ENCODE measurements around the gene ZNF256. TPM values are rescaled to one million over a fixed set of nuclear protein-coding genes. Genes with fewer than 3 reads are reported as not detected.
A peak's percentile ranks its signal among the peaks of the same experiment; 100 is the strongest.

The ZNF256 gene
- total and polyA plus RNA-seq, 10 of the 15 experiments (the other 5 are each of a cell fraction or from before 2014, with no cell fraction given): 1.0 to 7.5 (median 4.3) TPM

DNA sequence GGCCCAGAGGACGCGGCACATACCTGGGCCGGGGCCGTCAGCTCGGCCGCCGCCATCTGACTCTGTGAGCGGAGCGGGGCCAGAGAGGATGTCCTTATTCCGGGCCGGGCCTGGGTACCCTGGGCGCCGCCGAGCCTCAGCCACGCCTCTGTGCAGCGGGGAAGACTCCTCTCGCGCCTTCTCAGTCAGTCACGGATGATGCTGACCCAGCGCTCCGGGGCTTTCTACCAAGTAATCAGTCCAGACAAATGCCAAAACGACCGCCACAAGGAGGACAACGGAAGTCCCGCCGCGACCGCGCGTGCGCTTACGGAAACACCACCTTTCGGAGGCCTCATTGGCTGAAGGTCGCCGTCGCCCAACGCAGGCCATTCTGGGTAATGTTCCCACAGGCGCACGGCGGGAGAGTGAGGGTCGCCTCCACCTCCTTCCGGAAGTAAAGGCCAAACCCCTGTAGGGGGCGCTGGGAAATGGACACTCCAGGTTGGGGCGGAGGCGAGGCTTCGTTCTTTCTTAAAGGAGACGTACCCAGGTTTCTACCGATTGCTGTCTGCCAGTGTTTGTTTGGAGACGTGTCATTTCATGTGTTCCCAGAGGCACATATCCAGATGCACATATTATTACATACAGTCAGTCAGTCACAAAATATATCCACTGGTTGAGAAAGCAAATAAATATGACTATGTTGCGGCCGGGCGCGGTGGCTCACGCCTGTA lies at the start of gene ZNF256 (continued):
- TF ChIP-seq, protein P1, sequence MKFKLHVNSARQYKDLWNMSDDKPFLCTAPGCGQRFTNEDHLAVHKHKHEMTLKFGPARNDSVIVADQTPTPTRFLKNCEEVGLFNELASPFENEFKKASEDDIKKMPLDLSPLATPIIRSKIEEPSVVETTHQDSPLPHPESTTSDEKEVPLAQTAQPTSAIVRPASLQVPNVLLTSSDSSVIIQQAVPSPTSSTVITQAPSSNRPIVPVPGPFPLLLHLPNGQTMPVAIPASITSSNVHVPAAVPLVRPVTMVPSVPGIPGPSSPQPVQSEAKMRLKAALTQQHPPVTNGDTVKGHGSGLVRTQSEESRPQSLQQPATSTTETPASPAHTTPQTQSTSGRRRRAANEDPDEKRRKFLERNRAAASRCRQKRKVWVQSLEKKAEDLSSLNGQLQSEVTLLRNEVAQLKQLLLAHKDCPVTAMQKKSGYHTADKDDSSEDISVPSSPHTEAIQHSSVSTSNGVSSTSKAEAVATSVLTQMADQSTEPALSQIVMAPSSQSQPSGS (IDR thresholded peaks at IDR 0.05; ENCODE audit: low read length): no peak
- TF ChIP-seq LARP7 (IDR thresholded peaks at IDR 0.05): no peak
- TF ChIP-seq, protein P2, sequence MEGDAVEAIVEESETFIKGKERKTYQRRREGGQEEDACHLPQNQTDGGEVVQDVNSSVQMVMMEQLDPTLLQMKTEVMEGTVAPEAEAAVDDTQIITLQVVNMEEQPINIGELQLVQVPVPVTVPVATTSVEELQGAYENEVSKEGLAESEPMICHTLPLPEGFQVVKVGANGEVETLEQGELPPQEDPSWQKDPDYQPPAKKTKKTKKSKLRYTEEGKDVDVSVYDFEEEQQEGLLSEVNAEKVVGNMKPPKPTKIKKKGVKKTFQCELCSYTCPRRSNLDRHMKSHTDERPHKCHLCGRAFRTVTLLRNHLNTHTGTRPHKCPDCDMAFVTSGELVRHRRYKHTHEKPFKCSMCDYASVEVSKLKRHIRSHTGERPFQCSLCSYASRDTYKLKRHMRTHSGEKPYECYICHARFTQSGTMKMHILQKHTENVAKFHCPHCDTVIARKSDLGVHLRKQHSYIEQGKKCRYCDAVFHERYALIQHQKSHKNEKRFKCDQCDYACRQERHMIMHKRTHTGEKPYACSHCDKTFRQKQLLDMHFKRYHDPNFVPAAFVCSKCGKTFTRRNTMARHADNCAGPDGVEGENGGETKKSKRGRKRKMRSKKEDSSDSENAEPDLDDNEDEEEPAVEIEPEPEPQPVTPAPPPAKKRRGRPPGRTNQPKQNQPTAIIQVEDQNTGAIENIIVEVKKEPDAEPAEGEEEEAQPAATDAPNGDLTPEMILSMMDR (IDR thresholded peaks at IDR 0.05 in 2 of 3, conservative IDR thresholded peaks at IDR 0.05 in 1 of 3; ENCODE audit: control insufficient read depth in 2 of 3, extremely low read depth in 1 of 3, insufficient read depth in 1 of 3, low read depth in 3 of 3, low read length in 3 of 3): peak; percentile 50 to 62 (median 54); a peak in 5 of 6 replicates
- TF ChIP-seq, protein P3, sequence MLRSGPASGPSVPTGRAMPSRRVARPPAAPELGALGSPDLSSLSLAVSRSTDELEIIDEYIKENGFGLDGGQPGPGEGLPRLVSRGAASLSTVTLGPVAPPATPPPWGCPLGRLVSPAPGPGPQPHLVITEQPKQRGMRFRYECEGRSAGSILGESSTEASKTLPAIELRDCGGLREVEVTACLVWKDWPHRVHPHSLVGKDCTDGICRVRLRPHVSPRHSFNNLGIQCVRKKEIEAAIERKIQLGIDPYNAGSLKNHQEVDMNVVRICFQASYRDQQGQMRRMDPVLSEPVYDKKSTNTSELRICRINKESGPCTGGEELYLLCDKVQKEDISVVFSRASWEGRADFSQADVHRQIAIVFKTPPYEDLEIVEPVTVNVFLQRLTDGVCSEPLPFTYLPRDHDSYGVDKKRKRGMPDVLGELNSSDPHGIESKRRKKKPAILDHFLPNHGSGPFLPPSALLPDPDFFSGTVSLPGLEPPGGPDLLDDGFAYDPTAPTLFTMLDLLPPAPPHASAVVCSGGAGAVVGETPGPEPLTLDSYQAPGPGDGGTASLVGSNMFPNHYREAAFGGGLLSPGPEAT (IDR thresholded peaks at IDR 0.05; ENCODE audit: low read depth): no peak; the same call in 1 of the 2 replicates
- no peak; the same call in 1 of the 2 replicates for TF ChIP-seq YY1 (IDR thresholded peaks at IDR 0.05; ENCODE audit: low read depth, low read length)
- TF ChIP-seq HDGF (IDR thresholded peaks at IDR 0.05): 0 out of 2 replicates have a peak, but pooled peaks have one; percentile 27
- no peak for TF ChIP-seq NFXL1 (IDR thresholded peaks at IDR 0.05; ENCODE audit: borderline replicate concordance)
- TF ChIP-seq GABPA (IDR thresholded peaks at IDR 0.05; ENCODE audit: low read depth): peak; percentile 86
- TF ChIP-seq, protein P4, sequence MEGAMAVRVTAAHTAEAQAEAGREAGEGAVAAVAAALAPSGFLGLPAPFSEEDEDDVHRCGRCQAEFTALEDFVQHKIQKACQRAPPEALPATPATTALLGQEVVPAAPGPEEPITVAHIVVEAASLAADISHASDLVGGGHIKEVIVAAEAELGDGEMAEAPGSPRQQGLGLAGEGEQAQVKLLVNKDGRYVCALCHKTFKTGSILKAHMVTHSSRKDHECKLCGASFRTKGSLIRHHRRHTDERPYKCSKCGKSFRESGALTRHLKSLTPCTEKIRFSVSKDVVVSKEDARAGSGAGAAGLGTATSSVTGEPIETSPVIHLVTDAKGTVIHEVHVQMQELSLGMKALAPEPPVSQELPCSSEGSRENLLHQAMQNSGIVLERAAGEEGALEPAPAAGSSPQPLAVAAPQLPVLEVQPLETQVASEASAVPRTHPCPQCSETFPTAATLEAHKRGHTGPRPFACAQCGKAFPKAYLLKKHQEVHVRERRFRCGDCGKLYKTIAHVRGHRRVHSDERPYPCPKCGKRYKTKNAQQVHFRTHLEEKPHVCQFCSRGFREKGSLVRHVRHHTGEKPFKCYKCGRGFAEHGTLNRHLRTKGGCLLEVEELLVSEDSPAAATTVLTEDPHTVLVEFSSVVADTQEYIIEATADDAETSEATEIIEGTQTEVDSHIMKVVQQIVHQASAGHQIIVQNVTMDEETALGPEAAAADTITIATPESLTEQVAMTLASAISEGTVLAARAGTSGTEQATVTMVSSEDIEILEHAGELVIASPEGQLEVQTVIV (IDR thresholded peaks at IDR 0.05; ENCODE audit: borderline replicate concordance, partially characterized antibody): no peak
- no peak for TF ChIP-seq DPF2 (IDR thresholded peaks at IDR 0.05)
- no peak for TF ChIP-seq RBBP5 (conservative IDR thresholded peaks at IDR 0.05)
- no peak for TF ChIP-seq PML (IDR thresholded peaks at IDR 0.05; ENCODE audit: low read length)
- peak; percentile 85; the same call in 1 of the 2 replicates for TF ChIP-seq RB1 (IDR thresholded peaks at IDR 0.05; ENCODE audit: borderline replicate concordance)
- TF ChIP-seq, protein P5, sequence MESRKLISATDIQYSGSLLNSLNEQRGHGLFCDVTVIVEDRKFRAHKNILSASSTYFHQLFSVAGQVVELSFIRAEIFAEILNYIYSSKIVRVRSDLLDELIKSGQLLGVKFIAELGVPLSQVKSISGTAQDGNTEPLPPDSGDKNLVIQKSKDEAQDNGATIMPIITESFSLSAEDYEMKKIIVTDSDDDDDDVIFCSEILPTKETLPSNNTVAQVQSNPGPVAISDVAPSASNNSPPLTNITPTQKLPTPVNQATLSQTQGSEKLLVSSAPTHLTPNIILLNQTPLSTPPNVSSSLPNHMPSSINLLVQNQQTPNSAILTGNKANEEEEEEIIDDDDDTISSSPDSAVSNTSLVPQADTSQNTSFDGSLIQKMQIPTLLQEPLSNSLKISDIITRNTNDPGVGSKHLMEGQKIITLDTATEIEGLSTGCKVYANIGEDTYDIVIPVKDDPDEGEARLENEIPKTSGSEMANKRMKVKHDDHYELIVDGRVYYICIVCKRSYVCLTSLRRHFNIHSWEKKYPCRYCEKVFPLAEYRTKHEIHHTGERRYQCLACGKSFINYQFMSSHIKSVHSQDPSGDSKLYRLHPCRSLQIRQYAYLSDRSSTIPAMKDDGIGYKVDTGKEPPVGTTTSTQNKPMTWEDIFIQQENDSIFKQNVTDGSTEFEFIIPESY (IDR thresholded peaks at IDR 0.05): no peak; the same call in 1 of the 2 replicates
- TF ChIP-seq, protein P6, sequence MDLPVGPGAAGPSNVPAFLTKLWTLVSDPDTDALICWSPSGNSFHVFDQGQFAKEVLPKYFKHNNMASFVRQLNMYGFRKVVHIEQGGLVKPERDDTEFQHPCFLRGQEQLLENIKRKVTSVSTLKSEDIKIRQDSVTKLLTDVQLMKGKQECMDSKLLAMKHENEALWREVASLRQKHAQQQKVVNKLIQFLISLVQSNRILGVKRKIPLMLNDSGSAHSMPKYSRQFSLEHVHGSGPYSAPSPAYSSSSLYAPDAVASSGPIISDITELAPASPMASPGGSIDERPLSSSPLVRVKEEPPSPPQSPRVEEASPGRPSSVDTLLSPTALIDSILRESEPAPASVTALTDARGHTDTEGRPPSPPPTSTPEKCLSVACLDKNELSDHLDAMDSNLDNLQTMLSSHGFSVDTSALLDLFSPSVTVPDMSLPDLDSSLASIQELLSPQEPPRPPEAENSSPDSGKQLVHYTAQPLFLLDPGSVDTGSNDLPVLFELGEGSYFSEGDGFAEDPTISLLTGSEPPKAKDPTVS (IDR thresholded peaks at IDR 0.05; ENCODE audit: low read depth, low read length): no peak
- no peak for TF ChIP-seq IRF4 (IDR thresholded peaks at IDR 0.05; ENCODE audit: low read depth, low read length)
- peak; percentile 69 for TF ChIP-seq CHD2 (IDR thresholded peaks at IDR 0.05; ENCODE audit: borderline replicate concordance, low read depth, low read length)
- TF ChIP-seq CHD1 (IDR thresholded peaks at IDR 0.05; ENCODE audit: low read depth, low read length): no peak
- no peak for TF ChIP-seq SUPT20H (IDR thresholded peaks at IDR 0.05; ENCODE audit: borderline replicate concordance, control insufficient read depth, low read depth, low read length)
